DMS153 (cell line): ENCODE measurements around the gene LTO1.
A peak's percentile ranks its signal among the peaks of the same experiment; 100 is the strongest.

ENCODE experiments used
- DNase-seq: peaks from one replicate; lab custom pipeline; 2025; lab: John Stamatoyannopoulos, UW

LTO1 gene, protein sequence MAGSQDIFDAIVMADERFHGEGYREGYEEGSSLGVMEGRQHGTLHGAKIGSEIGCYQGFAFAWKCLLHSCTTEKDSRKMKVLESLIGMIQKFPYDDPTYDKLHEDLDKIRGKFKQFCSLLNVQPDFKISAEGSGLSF

DNA sequence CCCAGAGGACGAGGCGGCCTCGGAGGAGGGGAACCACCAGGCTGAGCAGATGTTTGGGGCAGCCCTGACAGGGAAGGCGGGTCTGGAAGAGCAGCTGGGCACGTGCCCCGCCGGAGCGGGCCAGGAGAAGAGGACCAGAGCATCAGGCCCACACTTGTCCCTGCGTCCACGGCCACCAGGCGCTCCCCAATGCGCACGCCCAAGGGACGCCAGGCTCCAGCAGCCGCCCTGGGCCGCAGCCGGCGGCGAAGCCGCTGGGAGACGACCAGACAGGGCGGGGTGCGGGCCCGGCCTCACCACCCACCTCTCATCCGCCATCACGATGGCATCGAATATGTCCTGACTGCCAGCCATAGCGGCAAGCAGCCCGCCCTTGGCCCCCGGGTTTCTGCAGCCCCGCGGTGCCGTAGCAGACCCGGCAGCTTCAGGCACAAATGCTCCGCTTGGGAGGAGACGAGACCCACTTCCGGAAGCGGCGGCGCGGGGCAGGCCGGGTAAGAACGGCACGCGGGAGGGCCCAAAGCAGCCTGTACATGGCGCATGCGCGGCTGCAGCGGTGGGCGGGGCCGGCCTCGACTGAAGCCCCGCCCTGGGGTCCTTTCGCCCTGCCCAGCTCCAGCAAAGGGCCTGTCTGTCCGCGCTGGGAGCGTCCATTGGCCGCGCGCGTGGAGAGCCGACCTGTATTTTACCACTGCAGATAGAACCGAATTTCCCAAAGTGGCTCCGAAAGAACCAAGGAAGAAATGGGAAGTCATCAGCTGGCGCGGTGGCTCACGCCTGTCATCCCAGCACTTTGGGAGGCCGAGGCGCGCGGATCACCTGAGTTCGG lies at the start of gene LTO1:
Gene LTO1 (minus strand): TSS at position 468 of the 829 bp plus-strand sequence. CDS start 114 bp downstream, at position 354.
- peak; percentile 79 for DNase-seq

DNA sequence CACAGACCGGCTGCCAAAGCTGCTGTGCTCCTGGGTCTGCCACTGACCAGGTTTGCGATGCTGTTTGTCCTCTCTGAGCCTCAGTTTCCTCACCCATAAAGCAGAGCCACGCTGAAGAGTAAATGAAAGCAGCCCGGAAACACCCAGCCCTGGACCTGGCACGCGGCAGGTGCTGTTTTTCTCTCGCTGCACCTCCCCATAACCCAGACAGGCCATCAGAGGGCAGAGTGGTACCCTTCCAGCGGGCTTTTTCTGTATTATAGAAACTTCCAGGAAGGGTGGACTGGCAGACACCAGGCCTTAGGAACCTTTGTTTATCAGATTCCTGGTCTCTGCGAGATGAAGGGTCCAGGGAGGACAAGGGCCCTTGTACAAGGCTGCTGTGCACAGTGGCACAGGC lies 46.6 kb upstream of the LTO1 start:
- no peak for DNase-seq

- DNase-seq, result no peak
These were observed 46.0 kb upstream of the LTO1 start for GRCh38 chr11:69721106-69721505.

DNA sequence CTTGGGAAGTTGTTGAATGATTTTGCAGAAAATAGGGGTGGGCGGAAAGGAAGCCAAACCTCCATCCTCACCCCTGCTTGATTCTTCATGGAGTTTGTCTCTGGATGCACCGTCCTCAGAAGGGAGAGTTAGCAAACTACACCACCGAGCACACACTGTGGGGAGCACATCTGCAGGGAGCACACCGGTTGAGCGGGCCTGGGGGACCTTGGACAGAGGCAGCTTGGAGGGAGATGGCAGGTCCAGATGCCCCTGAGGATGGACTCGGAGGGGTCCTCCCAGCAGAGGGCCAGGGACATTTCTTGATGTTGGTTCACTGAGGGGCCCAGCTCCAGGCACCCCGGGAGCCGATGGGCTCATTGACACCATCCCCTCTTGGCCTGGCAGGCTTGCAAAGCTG lies 43.8 kb upstream of the LTO1 start:
- DNase-seq, result no peak

GRCh38 chr11:69718147-69718546 lies 43.0 kb upstream of the LTO1 start:
- DNase-seq, result peak; percentile 38

GRCh38 chr11:69716891-69717747 lies 42.0 kb upstream of the LTO1 start:
- no peak for DNase-seq

- no peak for DNase-seq
These were observed 40.9 kb upstream of the LTO1 start for GRCh38 chr11:69716099-69716498.

DNA sequence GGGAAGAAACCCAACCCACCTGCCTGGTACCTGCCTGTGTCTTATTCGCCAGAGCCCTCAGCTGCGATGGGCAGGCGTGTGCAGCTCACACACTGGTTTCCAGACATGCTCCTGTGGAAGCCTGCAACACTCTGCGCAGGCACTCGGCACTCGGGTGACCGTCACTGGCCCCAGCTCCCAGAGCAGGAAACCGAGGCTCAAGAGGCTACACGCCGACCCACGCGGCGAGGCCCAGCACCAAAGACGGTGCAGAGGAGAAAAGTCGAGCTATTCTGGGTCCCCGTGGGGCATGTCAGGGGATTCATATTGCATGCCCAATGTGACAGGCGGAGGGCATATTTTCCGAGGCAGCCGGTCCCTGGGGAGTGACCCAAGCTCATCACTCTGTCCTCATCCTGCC lies 40.3 kb upstream of the LTO1 start:
- no peak for DNase-seq

DNA sequence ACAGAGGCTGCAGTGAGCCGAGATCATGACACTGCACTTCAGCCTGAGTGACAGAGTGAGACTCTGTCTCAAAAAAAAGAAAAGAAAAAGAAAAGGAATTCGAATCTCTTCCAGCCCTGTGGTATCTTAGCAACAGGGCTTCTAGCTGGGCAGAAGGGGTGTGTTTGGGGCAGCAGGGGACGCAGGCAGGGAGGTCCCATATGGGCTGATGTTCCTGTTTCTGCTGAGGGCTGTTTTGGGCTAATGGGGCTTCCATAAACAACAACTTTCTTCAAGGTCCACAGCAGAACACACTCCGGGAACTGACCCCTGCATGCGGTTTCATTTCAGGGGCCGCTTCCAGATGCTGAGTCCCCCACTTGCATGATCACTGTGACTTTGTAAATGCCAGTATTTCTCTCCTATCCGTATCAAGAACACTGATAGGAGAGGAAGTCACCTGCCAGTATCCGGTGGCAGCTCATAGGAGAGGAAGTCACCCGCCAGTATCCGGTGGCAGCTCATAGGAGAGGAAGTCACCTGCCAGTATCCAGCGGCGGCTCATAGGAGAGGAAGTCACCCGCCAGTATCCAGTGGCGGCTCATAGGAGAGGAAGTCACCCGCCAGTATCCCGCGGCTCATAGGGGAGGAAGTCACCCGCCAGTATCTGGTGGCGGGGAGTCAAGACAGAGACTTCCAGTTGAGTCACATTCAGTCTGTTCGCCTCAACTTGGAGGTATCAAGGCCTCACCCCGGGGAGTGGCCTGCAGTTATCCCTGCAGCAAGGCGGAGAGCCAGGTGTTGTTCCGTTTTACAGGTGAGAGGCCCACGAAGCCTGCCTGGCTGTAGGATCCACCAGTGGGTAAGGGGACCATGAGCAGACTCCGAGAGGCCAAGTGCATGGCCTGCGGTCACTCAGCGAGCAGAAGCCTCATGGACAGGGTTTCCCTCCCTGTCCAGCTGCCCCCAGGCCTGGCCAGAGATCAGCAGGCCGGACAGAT lies 37.0 kb upstream of the LTO1 start:
- DNase-seq, result no peak

GRCh38 chr11:69708736-69709401 lies 33.7 kb upstream of the LTO1 start:
- no peak for DNase-seq

DNA sequence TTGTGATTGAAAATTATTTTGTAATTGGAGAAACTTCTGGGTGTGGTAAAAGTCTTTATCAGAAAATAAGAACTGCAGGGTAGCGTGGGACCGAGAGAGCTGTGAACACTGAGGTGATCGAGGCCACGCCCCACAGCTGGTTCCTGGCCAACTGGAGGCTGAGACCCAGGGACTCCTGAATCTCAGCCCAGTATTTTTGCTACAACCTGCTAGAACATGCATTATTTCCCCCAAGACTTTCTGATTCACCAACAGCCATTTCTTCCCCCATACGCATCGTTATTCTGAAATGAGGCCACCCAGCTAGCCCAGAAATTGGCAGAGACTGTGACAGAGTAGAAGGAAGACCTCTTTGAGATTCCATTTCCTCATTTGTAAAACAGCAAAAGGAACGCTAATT lies 32.0 kb upstream of the LTO1 start:
- no peak for DNase-seq

GRCh38 chr11:69705901-69706787 lies 31.0 kb upstream of the LTO1 start:
- DNase-seq, result no peak

DNA sequence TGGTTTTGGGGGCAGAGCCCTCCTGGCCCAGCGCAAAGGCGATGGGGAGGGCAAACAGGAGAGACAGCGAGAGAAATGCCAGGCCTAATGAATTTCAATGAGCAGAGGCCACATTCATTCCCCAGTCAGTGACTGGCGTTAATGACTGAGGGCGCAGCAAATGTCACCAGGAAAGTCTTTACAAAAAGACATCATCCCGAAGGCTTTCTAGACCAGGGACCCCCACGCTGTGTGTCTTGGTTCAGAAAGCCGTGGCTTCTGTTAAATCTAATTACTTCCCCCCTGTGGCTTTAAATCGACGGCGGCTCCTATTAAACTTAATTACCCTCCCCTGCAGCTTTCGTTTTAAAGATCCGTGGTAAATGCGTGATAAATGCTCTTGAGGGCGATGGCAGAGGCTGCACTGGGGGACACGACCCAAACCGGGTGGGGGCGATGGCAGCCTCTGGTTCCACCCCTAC lies 30.2 kb upstream of the LTO1 start:
- no peak for DNase-seq

DNA sequence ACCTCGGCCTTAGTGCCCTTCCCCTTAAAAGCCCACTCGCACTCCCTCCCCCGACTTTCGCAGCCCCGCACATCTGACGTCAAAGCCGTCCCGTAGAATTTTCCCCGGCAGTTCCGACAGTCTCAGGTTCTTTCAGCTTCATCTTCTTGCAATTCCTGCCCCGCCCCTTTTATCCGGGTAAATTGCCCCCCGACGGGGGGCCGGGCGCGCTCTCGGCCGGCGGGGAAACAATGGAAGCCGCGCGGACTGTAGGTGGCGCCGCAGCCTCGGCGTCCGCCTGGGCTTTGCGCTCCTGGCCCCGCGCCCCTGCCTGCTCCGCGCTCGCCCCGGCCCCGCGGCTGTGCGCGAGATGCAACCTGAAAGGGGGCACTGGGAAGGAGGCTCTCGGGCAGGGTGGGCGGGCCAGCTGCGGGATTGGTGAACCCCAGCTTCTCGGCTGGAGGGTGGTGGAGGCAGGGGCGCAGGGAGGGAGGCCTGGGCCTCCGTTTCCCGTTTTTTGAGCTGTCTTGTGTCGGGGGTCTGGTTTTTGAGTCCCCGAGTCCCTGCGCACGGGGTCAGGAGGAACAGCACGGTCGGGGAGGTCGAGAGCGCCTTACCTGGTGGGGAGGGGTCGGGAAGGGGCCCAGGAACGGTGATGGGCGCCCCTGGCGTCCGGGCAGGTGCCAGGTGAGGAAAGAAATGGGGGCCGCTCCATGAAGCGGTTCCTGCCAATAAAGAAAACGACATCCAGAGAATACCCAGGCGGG lies 29.5 kb upstream of the LTO1 start:
- DNase-seq, result no peak

- DNase-seq, result no peak
These were observed 28.8 kb upstream of the LTO1 start, which contains the start of gene FGF19 for GRCh38 chr11:69703768-69704507. Gene FGF19 (minus strand): TSS chr11:69704022. CDS start chr11:69703876, 146 bp downstream.

DNA sequence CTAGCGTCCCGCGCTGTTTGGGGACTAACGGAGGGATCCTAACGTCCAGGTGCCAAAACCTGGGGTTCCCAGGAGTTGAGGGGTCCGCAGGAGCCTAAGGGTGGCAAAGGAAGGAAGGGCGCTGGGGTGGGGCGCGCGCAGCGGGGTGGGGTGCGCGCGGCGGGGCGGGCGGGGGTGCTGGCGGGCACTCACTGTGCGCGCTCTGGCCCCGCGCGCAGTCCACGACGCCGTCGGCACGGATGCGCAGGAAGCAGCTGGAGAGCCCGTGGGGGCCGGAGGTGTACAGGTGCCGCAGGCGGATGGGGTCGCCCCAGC lies 28.3 kb upstream of the LTO1 start:
- DNase-seq, result no peak

DNA sequence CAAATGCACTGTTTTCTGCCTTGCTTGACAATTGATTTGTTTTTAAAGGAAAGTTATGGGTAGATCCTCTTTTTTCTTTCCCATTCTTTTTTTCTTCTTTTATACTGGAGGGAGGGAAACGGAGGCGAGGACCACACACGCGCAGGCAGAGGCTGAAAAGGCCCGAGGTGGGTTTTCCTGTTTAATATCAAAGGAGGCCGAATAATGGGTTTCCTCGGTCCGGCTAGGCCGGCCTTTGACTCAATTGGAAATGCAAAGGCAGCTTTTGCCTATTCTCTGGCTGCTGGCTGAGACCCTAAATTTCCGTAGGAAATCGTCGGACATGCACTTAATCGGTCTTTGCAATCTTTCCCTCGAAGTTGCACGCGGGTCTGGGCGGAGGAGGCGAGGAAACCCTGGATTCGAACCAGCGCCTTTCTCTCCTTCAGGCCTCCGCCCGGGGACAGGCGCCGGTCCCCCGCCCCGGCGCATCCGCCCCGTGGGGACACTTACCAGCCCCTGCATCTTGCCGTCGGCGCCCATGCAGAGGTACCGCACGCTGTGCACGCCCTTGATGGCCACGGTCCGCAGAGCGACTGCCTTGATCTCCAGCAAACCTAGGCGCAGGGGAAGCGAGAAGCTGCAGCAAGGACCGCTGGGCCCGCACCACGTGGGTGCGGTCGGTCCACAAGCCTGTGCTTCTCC lies 27.8 kb upstream of the LTO1 start:
- DNase-seq, result no peak

GRCh38 chr11:69702239-69702691 lies 27.1 kb upstream of the LTO1 start:
- DNase-seq, result peak; percentile 22
